ENCODE measurements around the gene OPN3.

DNA sequence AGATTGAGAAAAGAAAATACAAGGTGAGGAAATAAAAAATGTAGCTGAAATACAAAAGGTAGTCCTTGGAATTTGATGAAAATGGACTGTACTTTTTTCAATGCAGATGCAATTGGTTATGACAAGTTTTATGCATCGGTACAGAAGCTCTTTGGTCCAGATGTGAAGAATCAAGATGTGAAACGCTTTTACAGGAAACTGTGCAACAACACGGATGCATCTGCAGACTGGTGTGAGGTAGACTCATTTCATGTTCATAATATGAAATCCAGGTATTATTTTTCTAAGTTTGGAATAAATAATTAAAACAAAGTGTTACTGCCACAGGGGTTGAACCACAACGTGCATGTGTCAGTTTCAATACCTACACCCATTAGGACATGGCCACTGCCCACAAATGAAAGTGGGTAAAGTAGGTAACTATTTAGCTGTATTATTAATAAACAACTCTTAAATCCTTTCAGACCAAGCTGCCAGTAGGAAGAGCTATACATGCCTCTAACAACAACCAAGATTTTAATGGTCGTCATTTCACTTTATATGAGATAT, 20.3 kb upstream of the OPN3 start:
- TF ChIP-seq, protein P1, sequence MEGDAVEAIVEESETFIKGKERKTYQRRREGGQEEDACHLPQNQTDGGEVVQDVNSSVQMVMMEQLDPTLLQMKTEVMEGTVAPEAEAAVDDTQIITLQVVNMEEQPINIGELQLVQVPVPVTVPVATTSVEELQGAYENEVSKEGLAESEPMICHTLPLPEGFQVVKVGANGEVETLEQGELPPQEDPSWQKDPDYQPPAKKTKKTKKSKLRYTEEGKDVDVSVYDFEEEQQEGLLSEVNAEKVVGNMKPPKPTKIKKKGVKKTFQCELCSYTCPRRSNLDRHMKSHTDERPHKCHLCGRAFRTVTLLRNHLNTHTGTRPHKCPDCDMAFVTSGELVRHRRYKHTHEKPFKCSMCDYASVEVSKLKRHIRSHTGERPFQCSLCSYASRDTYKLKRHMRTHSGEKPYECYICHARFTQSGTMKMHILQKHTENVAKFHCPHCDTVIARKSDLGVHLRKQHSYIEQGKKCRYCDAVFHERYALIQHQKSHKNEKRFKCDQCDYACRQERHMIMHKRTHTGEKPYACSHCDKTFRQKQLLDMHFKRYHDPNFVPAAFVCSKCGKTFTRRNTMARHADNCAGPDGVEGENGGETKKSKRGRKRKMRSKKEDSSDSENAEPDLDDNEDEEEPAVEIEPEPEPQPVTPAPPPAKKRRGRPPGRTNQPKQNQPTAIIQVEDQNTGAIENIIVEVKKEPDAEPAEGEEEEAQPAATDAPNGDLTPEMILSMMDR (IDR thresholded peaks at IDR 0.05): no peak
- TF ChIP-seq POLR2A (IDR thresholded peaks at IDR 0.05): no peak
